Endothelial cell of umbilical vein (primary cell): ENCODE measurements around the gene WDR37. TPM values are rescaled to one million over a fixed set of nuclear protein-coding genes. Genes with fewer than 3 reads are reported as not detected.

ENCODE experiments used
- BruUV-seq: library from RNA; stranded (reverse); fragments of 400-500 nt; replicated peaks from 2 replicates; lab custom pipeline; 2021; lab: Mats Ljungman, UMichigan
- CTCF ChIA-PET: fragments of 300-600, 350-600 bp; sonication (Branson Sonifier 250); formaldehyde crosslinking; loops from one replicate; lab custom pipeline; 2021; ENCODE audit warnings: antibody characterized with exemption, inconsistent platforms; lab: Charles Lee
- POLR2A ChIA-PET: fragments of 300-600, 350-600 bp; sonication (Branson Sonifier 250); formaldehyde crosslinking; loops from one replicate; lab custom pipeline; 2021; ENCODE audit warnings: antibody characterized with exemption, inconsistent platforms; lab: Charles Lee
- DNase-seq: peaks from one replicate; pipeline ENCODE4 v3.0.0-alpha.2; 2011; ENCODE audit warnings: low read depth, low spot score
- FAIRE-seq: peaks from 2 replicates; lab custom pipeline; 2011; peaks lifted over from hg19 to GRCh38; lab: Jason Lieb, UNC
- H2AFZ ChIP-seq: 2 replicates; pipeline ENCODE4 v1.6.0; 2012; ENCODE audit warnings: low read depth, low read length, control low read depth, inconsistent platforms
- H3K27ac ChIP-seq: 2 replicates; pipeline ENCODE4 v1.5.1; 2011; ENCODE audit warnings: low read depth, mild to moderate bottlenecking, control low read depth, low read length, moderate library complexity; ENCODE audit not compliant: insufficient read depth
- H3K27me3 ChIP-seq, 2 experiments: 2 replicates each; pipeline versions ENCODE4 v1.6.0 to v1.6.1; 2011; ENCODE audit warnings: low read length in 2 of 2, mixed read lengths in 1 of 2; ENCODE audit not compliant: control insufficient read depth in 2 of 2, insufficient read depth in 2 of 2
- H3K36me3 ChIP-seq, 2 experiments: 2 replicates in 1 of 2; 3 replicates in 1 of 2; pipeline ENCODE4 v1.5.1; 2011; ENCODE audit warnings: low read length in 2 of 2, mild to moderate bottlenecking in 1 of 2, moderate library complexity in 1 of 2; ENCODE audit not compliant: control insufficient read depth in 2 of 2, insufficient read depth in 2 of 2; ENCODE audit errors: extremely low read depth in 1 of 2
- H3K4me1 ChIP-seq: 3 replicates; pipeline ENCODE4 v1.5.1; 2011; ENCODE audit warnings: mild to moderate bottlenecking, low read length; ENCODE audit not compliant: control insufficient read depth, insufficient read depth; ENCODE audit errors: extremely low read depth
- H3K4me2 ChIP-seq: 2 replicates; pipeline ENCODE4 v1.6.1; 2011; ENCODE audit warnings: low read length, control low read depth, mixed read lengths; ENCODE audit not compliant: insufficient read depth
- H3K4me3 ChIP-seq, 3 experiments: fragments of 200-600 bp in 1 of 3; sonication (generic), shearing (Covaris generic) in 1 of 3; replicated peaks in 1 of 3; 2 replicates each; pipeline ENCODE4 v1.5.1; 2011 to 2016; ENCODE audit warnings: control low read depth in 3 of 3, low read length in 3 of 3, mild to moderate bottlenecking in 2 of 3, inconsistent platforms in 1 of 3, low read depth in 1 of 3, moderate library complexity in 1 of 3; ENCODE audit not compliant: insufficient read depth in 1 of 3
- H3K79me2 ChIP-seq: 2 replicates; pipeline ENCODE4 v1.6.0; 2012; ENCODE audit warnings: low read length, inconsistent platforms; ENCODE audit not compliant: control insufficient read depth, insufficient read depth
- H3K9ac ChIP-seq: replicated peaks from 2 replicates; pipeline ENCODE3; 2011; ENCODE audit warnings: low read length, control low read depth; ENCODE audit not compliant: insufficient read depth; ENCODE audit errors: extremely low read depth
- H3K9me1 ChIP-seq: replicated peaks from 3 replicates; pipeline ENCODE4 v1.6.0; 2011; ENCODE audit warnings: mild to moderate bottlenecking, low read length; ENCODE audit not compliant: control insufficient read depth, insufficient read depth; ENCODE audit errors: extremely low read depth
- H3K9me3 ChIP-seq: replicated peaks from 2 replicates; pipeline ENCODE4 v1.5.1; 2012; ENCODE audit warnings: low read length, inconsistent platforms; ENCODE audit not compliant: control insufficient read depth, insufficient read depth
- H4K20me1 ChIP-seq: replicated peaks from 2 replicates; pipeline ENCODE3; 2011; ENCODE audit warnings: mild to moderate bottlenecking, low read length; ENCODE audit not compliant: control insufficient read depth, insufficient read depth; ENCODE audit errors: extremely low read depth
- CTCF ChIP-seq, 2 donors: IDR thresholded peaks; 1 replicate in 1 of 2; 2 replicates in 1 of 2; pipeline ENCODE4 v1.5.1; 2011; ENCODE audit warnings: low read length in 2 of 2, mild to moderate bottlenecking in 2 of 2, moderate library complexity in 2 of 2, control low read depth in 1 of 2, inconsistent platforms in 1 of 2, low read depth in 1 of 2; ENCODE audit not compliant: insufficient read depth in 1 of 2; ENCODE audit errors: extremely low read depth in 1 of 2
- EZH2 ChIP-seq: IDR thresholded peaks from 2 replicates; pipeline ENCODE4 v1.6.1; 2012; ENCODE audit warnings: borderline replicate concordance, low read depth, mild to moderate bottlenecking, moderate library complexity, low read length, inconsistent platforms; ENCODE audit not compliant: severe bottlenecking
- FOS ChIP-seq: IDR thresholded peaks from 2 replicates; pipeline ENCODE4 v1.6.1; 2011; ENCODE audit warnings: mild to moderate bottlenecking, low read length, moderate library complexity, borderline replicate concordance; ENCODE audit not compliant: insufficient read depth
- GATA2 ChIP-seq: IDR thresholded peaks from 2 replicates; pipeline ENCODE4 v1.7.0; 2011; ENCODE audit warnings: low read depth, mild to moderate bottlenecking, moderate library complexity, mixed read lengths, low read length; ENCODE audit not compliant: insufficient read length, insufficient read depth
- JUN ChIP-seq: IDR thresholded peaks from 2 replicates; pipeline ENCODE4 v1.6.1; 2011; ENCODE audit warnings: borderline replicate concordance, low read depth; ENCODE audit not compliant: insufficient read length, insufficient read depth
- MAX ChIP-seq: IDR thresholded peaks from 2 replicates; pipeline ENCODE4 v1.6.1; 2011; ENCODE audit not compliant: insufficient read depth, insufficient read length
- MYC ChIP-seq: IDR thresholded peaks from one replicate; pipeline ENCODE4 v1.6.1; 2011; ENCODE audit warnings: mild to moderate bottlenecking, low read depth, low read length
- POLR2A ChIP-seq: IDR thresholded peaks from 2 replicates; pipeline ENCODE4 v1.6.1; 2012; ENCODE audit warnings: low read depth, mild to moderate bottlenecking, control low read depth, low read length
- POLR2AphosphoS5 ChIP-seq: IDR thresholded peaks from 2 replicates; pipeline ENCODE4 v1.6.1; 2012; ENCODE audit warnings: low read depth, mild to moderate bottlenecking, control low read depth, low read length, moderate library complexity; ENCODE audit not compliant: insufficient read depth
- dilution Hi-C: fragments of 300-500 bp; cut with MboI; formaldehyde crosslinking; loops from one replicate; pipeline ENCODE4 v1.15.0; 2019; ENCODE audit warnings: low sequenced_read_pairs; ENCODE audit not compliant: extremely low pct_ligation_motif_present
- intact Hi-C: fragments of 100-400 bp; cut with micrococcal nuclease; formaldehyde crosslinking; loops from one replicate; pipeline ENCODE4 v1.10.0; 2022
- polyA plus RNA-seq, 4 experiments: library from polyadenylated mRNA; depleted of rRNA in 3 of 4; stranded (reverse) in 3 of 4; unstranded in 1 of 4; fragments of >200 nt; gene quantifications; 2 replicates each; pipeline versions ENCODE4 v1.2.1 to v1.2.3, GENCODE V29; 2011 to 2012; ENCODE audit warnings: missing spikeins in 1 of 4
- total RNA-seq: library from RNA; stranded (reverse); gene quantifications from 2 replicates; pipeline ENCODE4 v1.2.3, GENCODE V29; 2021

The WDR37 gene
- total and polyA plus RNA-seq, 2 donors (not counting 3 experiments of a cell fraction or from before 2014, with no cell fraction given): 21.7 to 25.5 TPM

- H3K9me3 ChIP-seq: no peaks in the 10 kb centered on the region
- H3K27me3 ChIP-seq: no peaks in the 10 kb centered on the region
- H3K9me1 ChIP-seq: no peaks in the 10 kb centered on the region
- H3K27ac ChIP-seq: no peak overlapping the region
- ChIA-PET CTCF (no interaction called here), POLR2A (interaction anchor here (0.9 to 1.0 kb wide), 2 partner anchors 13 to 19 kb away, joined by 3 to 4 read pairs; partner anchors contain the start of genes IDI1 and WDR37)
- H3K9ac ChIP-seq: no peak overlapping the region
- peaks cover 20% of the 10 kb centered on the region for H3K4me1 ChIP-seq
- no TSS peak for BruUV-seq
- no peak for FAIRE-seq
- H3K4me2 ChIP-seq: no peak overlapping the region
- peaks cover 54% of the 10 kb centered on the region for H3K79me2 ChIP-seq
- no peak for DNase-seq
- H4K20me1 ChIP-seq: no peaks in the 10 kb centered on the region
- peaks cover 2 to 4% of the 10 kb centered on the region in 2 experiments for H3K36me3 ChIP-seq
- intact Hi-C loops: no loop called here
- H2AFZ ChIP-seq: no peak overlapping the region
- dilution Hi-C loops: no loop called here
- TF ChIP-seq CTCF (IDR thresholded peaks at IDR 0.05; ENCODE audit: extremely low read depth in 1 of 2, insufficient read depth in 1 of 2, low read depth in 1 of 2, low read length in 2 of 2) (no peak), FOS (no peak), MAX (no peak), POLR2A (no peak), GATA2 (no peak), MYC (no peak), POLR2AphosphoS5 (no peak), JUN (no peak), EZH2 (no peak)
- H3K4me3 ChIP-seq: no peak overlapping the region
These were observed 12.5 kb downstream of the WDR37 start for GRCh38 chr10:1068380-1069361.
